RWPE1 (cell line): ENCODE results near the gene UBASH3A.
"Not testable (repeated sequence)": the region's sequence is repeated elsewhere in the genome, so short reads cannot be mapped to it uniquely, and the experiment has no call there.

Experiments
- CTCF ChIA-PET: fragments of 350-600 bp; sonication (Branson Sonifier 250); formaldehyde crosslinking; extraction: SDS; loops from one replicate; lab custom pipeline; 2021; lab: Yijun Ruan, JAX
- POLR2A ChIA-PET: fragments of 400-600 bp; formaldehyde crosslinking; extraction: SDS; loops from one replicate; lab custom pipeline; 2020; ENCODE audit warnings: antibody characterized with exemption; ENCODE audit not compliant: low non-redundant PET; lab: Yijun Ruan, JAX
- DNase-seq: peaks from one replicate; pipeline ENCODE4 v3.0.0; 2012; ENCODE audit warnings: low spot score
- H3K27ac ChIP-seq: fragments of 450-650 bp; 2 replicates; pipeline ENCODE4 v1.5.1; 2017
- CTCF ChIP-seq: fragments of 450-650 bp; conservative IDR thresholded peaks from 2 replicates; pipeline ENCODE4 v1.5.1; 2017; ENCODE audit warnings: low read depth, mild to moderate bottlenecking

UBASH3A gene

GRCh38 chr21:42467140-42467983 lies 63.7 kb downstream of the UBASH3A start:
- no peak overlapping the region for H3K27ac ChIP-seq
- ChIA-PET POLR2A (no interaction called here), CTCF (interaction anchor here (0.6 to 1.4 kb wide), 6 partner anchors 9 to 71 kb away, joined by 3 to 8 read pairs (median 3); no protein-coding TSS in a partner anchor)
- TF ChIP-seq CTCF: no peak
- DNase-seq: no peak

GRCh38 chr21:42468491-42469131 lies 64.9 kb downstream of the UBASH3A start:
- CTCF ChIA-PET: interaction anchor here (0.6 kb wide), 1 partner anchor 377 kb away, joined by 3 read pairs; no protein-coding TSS in a partner anchor
- DNase-seq: no peak
- H3K27ac ChIP-seq: no peak overlapping the region
- no peak for TF ChIP-seq CTCF
- POLR2A ChIA-PET: no interaction called here

DNA sequence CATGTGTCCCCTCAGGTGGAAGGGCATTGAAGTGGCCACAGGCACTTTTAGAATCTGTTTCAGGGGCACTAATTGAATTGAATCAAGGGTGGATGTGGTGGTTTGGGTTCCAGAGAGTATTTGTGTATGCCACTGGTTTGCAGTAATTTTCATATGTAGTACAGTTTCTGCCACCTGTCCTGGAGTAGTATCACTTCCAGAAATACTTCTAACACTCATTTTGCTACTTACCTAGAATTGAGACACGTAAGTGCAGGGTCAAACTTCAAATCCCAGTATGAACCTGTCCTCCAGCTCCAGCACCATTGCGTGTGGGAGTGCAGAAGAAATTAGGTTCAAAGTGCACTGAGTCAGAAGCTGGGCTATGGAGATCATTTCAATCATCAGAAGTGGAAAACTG lies 65.6 kb downstream of the UBASH3A start:
- ChIA-PET POLR2A (no interaction called here), CTCF (no interaction called here)
- DNase-seq: no peak
- no peak for TF ChIP-seq CTCF
- no peak overlapping the region for H3K27ac ChIP-seq

GRCh38 chr21:42469726-42470125 lies 66.0 kb downstream of the UBASH3A start:
- CTCF ChIA-PET, DNase-seq, POLR2A ChIA-PET, H3K27ac ChIP-seq: not testable (repeated sequence)

GRCh38 chr21:42471206-42471605 lies 67.5 kb downstream of the UBASH3A start:
- TF ChIP-seq CTCF: no peak
- POLR2A ChIA-PET: no interaction called here
- CTCF ChIA-PET: no interaction called here

DNA sequence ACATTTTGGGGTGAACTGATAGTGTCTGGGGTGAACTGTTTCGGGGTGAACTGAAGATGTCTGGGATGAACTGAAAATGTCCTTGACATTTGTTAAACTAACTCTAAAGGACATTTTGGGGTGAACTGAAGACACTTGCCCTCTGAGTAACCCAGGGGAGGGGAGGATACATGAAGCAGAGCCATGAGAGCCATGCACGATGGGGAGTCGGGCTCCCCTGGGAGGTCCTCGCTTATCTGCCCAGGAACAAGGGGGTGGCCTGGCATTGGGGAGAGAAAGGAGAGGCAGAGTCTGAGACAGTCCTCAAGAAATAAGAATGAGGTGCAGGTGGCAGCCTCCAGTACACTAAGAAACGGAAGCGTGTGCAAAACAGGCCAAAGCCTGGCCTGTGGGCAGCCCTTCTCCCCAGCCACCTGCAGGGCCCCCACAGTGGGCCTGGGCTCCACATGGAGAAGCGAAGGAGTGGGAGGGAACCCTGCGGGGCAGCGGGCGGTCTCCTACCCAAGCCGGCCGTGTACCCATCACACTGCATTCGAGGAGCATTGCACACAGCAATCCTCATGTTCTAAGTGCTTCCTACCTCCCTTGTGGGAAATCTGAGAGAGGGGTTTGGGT lies 68.1 kb downstream of the UBASH3A start:
- no peak for DNase-seq
- H3K27ac ChIP-seq: no peak overlapping the region
- TF ChIP-seq CTCF: no peak
- ChIA-PET POLR2A (interaction anchor here (0.7 kb wide), 1 partner anchor 40 kb away, joined by 4 read pairs; no protein-coding TSS in a partner anchor), CTCF (interaction anchor here (0.6 kb wide), 1 partner anchor 133 kb away, joined by 3 read pairs; no protein-coding TSS in a partner anchor)

More at GRCh38 chr21:42471206-42471605, 67.5 kb downstream of the UBASH3A start:
- no peak for DNase-seq
- no peak overlapping the region for H3K27ac ChIP-seq
